ENCODE measurements around the gene FOXP1. TPM values are rescaled to one million over a fixed set of nuclear protein-coding genes. Genes with fewer than 3 reads are reported as not detected.

FOXP1 gene
- total and polyA plus RNA-seq, 2 of the 8 experiments (the other 6 are each of a cell fraction or from before 2014, with no cell fraction given) = 13.9 to 25.4 TPM

DNA sequence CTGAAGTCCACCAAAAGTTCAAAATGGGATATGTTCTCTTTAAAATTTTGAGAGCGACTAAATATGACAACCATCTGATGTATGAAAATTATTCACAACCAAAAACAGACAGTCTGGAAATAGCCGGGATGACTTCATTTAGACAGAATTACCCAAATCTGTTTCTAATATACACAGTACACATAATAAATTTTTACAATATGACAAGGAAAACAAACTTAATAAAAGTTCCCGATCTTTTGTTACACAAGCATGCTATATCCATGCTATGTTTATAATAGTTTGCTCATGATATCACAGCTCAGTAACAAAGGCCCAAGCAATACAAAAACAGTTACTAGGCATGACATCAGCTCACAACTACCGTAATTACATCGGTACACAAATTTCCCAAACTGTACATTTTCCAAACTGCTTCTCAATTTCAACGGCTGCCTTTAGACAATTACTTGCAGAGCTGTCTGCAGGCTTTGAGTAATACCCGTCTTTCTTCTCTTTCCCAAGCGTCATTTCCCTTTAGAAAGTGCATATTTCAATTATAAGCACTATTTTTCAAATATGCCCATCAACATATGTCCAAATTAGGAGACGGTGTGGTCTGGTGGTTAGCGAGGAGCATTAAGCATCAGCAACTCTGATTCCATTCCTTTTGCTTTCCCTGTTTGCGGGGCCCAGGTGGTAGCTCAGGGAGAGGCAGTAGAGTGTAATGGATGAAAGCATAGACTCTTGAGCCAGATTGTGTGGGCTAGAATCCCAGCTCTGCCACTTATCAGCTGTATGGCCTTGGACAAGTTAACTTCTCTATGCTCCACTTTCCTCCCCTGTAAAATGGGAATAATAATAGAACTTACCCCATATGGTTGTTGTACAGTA is 481.2 kb downstream of the FOXP1 start:
- no peaks in the 10 kb centered on the region for H3K27me3 ChIP-seq (replicated peaks in 1 of 4; ENCODE audit: control insufficient read depth in 3 of 4, extremely low read depth in 1 of 4, insufficient read depth in 3 of 4, low read length in 3 of 4)
- DNase-seq (ENCODE audit: low read depth in 1 of 2, low spot score in 2 of 2) = no peak
- H2BK5ac ChIP-seq (ENCODE audit: low read depth, low read length) = no peak overlapping the region
- H3K18ac ChIP-seq (ENCODE audit: extremely low read depth, low read length) = no peak overlapping the region
- WGBS, 2 experiments (ENCODE audit: extremely low coverage in 1 of 2, insufficient coverage in 1 of 2, insufficient read length in 1 of 2, insufficient replicate concordance in 2 of 2, low coverage in 1 of 2, low lambda C conversion rate in 2 of 2, missing lambda C conversion rate in 1 of 2) = 91% methylated on average over 11 of the region's 11 CpGs; no CpG with 5 or more reads in 1 of the 2 experiments
- H2BK120ac ChIP-seq (replicated peaks; ENCODE audit: low read depth, low read length) = no peak overlapping the region
- no peaks in the 10 kb centered on the region for H3K79me2 ChIP-seq (ENCODE audit: control insufficient read depth in 1 of 2, insufficient read depth in 2 of 2, low read length in 2 of 2)
- H4K5ac ChIP-seq (ENCODE audit: insufficient read length, low read depth, low read length) = no peak overlapping the region
- no peak overlapping the region for H3K27ac ChIP-seq (ENCODE audit: low read depth, low read length)
- H2AFZ ChIP-seq (ENCODE audit: low read length) = no peak overlapping the region
- H2AK5ac ChIP-seq (ENCODE audit: low read depth, low read length) = no peak overlapping the region
- no peak overlapping the region for H3K23ac ChIP-seq (ENCODE audit: insufficient read length)
- no peak for FAIRE-seq
- H3K56ac ChIP-seq (replicated peaks; ENCODE audit: insufficient read length, low read depth, low read length) = no peak overlapping the region
- H3K36me3 ChIP-seq (ENCODE audit: control insufficient read depth in 2 of 4, insufficient read depth in 4 of 4, low read length in 3 of 4) = no peaks in the 10 kb centered on the region
- no peaks in the 10 kb centered on the region for H3K4me1 ChIP-seq (replicated peaks in 1 of 4; ENCODE audit: control insufficient read depth in 3 of 4, insufficient read depth in 4 of 4, low read length in 3 of 4)
- H2BK15ac ChIP-seq (ENCODE audit: low read length) = no peak overlapping the region
- no peak overlapping the region for H3K4me2 ChIP-seq (ENCODE audit: insufficient read depth in 1 of 2, low read depth in 2 of 2, low read length in 2 of 2)
- no peak overlapping the region for H4K91ac ChIP-seq (replicated peaks; ENCODE audit: insufficient read length, low read length)
- H3K4ac ChIP-seq (replicated peaks; ENCODE audit: insufficient read length, low read depth, low read length) = no peak overlapping the region
- ChIA-PET POLR2A (ENCODE audit: partially characterized antibody) (no interaction called here), CTCF (ENCODE audit: partially characterized antibody) (interaction anchor here (0.8 to 1.3 kb wide), 3 partner anchors 13 to 27 kb away, joined by 3 read pairs; no protein-coding TSS in a partner anchor)
- no peak overlapping the region for H4K8ac ChIP-seq (ENCODE audit: extremely low read depth, insufficient read depth, low read length)
- H3K9ac ChIP-seq (replicated peaks in 1 of 4; ENCODE audit: extremely low read depth in 1 of 4, low read depth in 3 of 4, low read length in 3 of 4) = no peak overlapping the region
- H3K9me3 ChIP-seq (ENCODE audit: insufficient read depth in 2 of 2, low read depth in 1 of 2, low read length in 1 of 2) = no peaks in the 10 kb centered on the region
- TF ChIP-seq SIRT6 (IDR thresholded peaks at IDR 0.05; ENCODE audit: low read length) = no peak
- TF ChIP-seq TEAD4 (IDR thresholded peaks at IDR 0.05; ENCODE audit: low read depth, low read length) = no peak
- TF ChIP-seq GTF2F1 (IDR thresholded peaks at IDR 0.05; ENCODE audit: borderline replicate concordance, low read depth, low read length) = no peak
- TF ChIP-seq, protein P1, sequence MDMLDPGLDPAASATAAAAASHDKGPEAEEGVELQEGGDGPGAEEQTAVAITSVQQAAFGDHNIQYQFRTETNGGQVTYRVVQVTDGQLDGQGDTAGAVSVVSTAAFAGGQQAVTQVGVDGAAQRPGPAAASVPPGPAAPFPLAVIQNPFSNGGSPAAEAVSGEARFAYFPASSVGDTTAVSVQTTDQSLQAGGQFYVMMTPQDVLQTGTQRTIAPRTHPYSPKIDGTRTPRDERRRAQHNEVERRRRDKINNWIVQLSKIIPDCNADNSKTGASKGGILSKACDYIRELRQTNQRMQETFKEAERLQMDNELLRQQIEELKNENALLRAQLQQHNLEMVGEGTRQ (IDR thresholded peaks at IDR 0.05; ENCODE audit: low read length) = no peak
- no peak for TF ChIP-seq POLR2A (IDR thresholded peaks at IDR 0.05; ENCODE audit: control extremely low read depth in 1 of 2, low read depth in 2 of 2, low read length in 2 of 2)
- TF ChIP-seq NRF1 (IDR thresholded peaks at IDR 0.05; ENCODE audit: low read depth, low read length) = no peak
- TF ChIP-seq HDAC6 (IDR thresholded peaks at IDR 0.05; ENCODE audit: low read depth, low read length) = no peak
- TF ChIP-seq RBBP5 (IDR thresholded peaks at IDR 0.05; ENCODE audit: borderline replicate concordance, low read depth, low read length) = no peak
- H2BK12ac ChIP-seq (ENCODE audit: low read depth, low read length) = no peak overlapping the region
- no peaks in the 10 kb centered on the region for H3K23me2 ChIP-seq (ENCODE audit: low read depth, low read length)
- no peaks in the 10 kb centered on the region for H3K79me1 ChIP-seq (ENCODE audit: low read depth, low read length)
- H3K14ac ChIP-seq (ENCODE audit: insufficient read length) = no peak overlapping the region
- H3K4me3 ChIP-seq (ENCODE audit: extremely low read depth in 1 of 4, insufficient read depth in 2 of 4, low read depth in 3 of 4, low read length in 4 of 4) = no peak overlapping the region
- no peaks in the 10 kb centered on the region for H4K20me1 ChIP-seq (replicated peaks in 1 of 2; ENCODE audit: control insufficient read depth in 1 of 2, insufficient read depth in 2 of 2, low read length in 2 of 2)
- no peak overlapping the region for H2BK20ac ChIP-seq (ENCODE audit: low read length)

Measured in H1 (cell line).